Measurements from ENCODE around the gene FHIT.

Gene FHIT

GRCh38 chr3:60585918-60586317 is 665.3 kb downstream of the FHIT start:
- intact Hi-C loops (cut with DNase I; ENCODE audit: low total_unique reads), result no loop called here
- H3K36me3 ChIP-seq, result no peaks in the 10 kb centered on the region
- no peak for TF ChIP-seq CTCF (IDR thresholded peaks at IDR 0.05)
- no peaks in the 10 kb centered on the region for H3K4me1 ChIP-seq
- H3K4me3 ChIP-seq, result no peak overlapping the region
- no peaks in the 10 kb centered on the region for H3K9me3 ChIP-seq
- DNase-seq, result no peak
- H3K27ac ChIP-seq, result no peak overlapping the region
- no peaks in the 10 kb centered on the region for H3K27me3 ChIP-seq

- intact Hi-C loops (cut with DNase I; ENCODE audit: low total_unique reads), result no loop called here
- TF ChIP-seq CTCF (IDR thresholded peaks at IDR 0.05), result no peak
Observed at GRCh38 chr3:60584250-60584649, 667.0 kb downstream of the FHIT start.

GRCh38 chr3:60582288-60582687 is 669.0 kb downstream of the FHIT start:
- intact Hi-C loops (cut with DNase I; ENCODE audit: low total_unique reads), result no loop called here
- Histone ChIP-seq H3K36me3 (no peaks in the 10 kb centered on the region), H3K9me3 (no peaks in the 10 kb centered on the region), H3K4me3 (no peak overlapping the region), H3K4me1 (no peaks in the 10 kb centered on the region), H3K27ac (no peak overlapping the region), H3K27me3 (no peaks in the 10 kb centered on the region)
- DNase-seq, result no peak
- TF ChIP-seq CTCF (IDR thresholded peaks at IDR 0.05), result peak; percentile 33 to 40

More at GRCh38 chr3:60584250-60584649, 667.0 kb downstream of the FHIT start:
- Histone ChIP-seq H3K27me3 (no peaks in the 10 kb centered on the region), H3K36me3 (no peaks in the 10 kb centered on the region), H3K4me1 (no peaks in the 10 kb centered on the region), H3K9me3 (no peaks in the 10 kb centered on the region), H3K27ac (no peak overlapping the region), H3K4me3 (no peak overlapping the region)
- DNase-seq, result no peak

GRCh38 chr3:60580809-60581208 is 670.4 kb downstream of the FHIT start:
- TF ChIP-seq CTCF (IDR thresholded peaks at IDR 0.05), result no peak
- no peak for DNase-seq
- Histone ChIP-seq H3K36me3 (no peaks in the 10 kb centered on the region), H3K27me3 (no peaks in the 10 kb centered on the region), H3K4me3 (no peak overlapping the region), H3K27ac (no peak overlapping the region), H3K9me3 (no peaks in the 10 kb centered on the region), H3K4me1 (no peaks in the 10 kb centered on the region)
- intact Hi-C loops (cut with DNase I; ENCODE audit: low total_unique reads), result no loop called here

- DNase-seq, result no peak
- TF ChIP-seq CTCF (IDR thresholded peaks at IDR 0.05), result no peak
- Histone ChIP-seq H3K27ac (no peak overlapping the region), H3K36me3 (no peaks in the 10 kb centered on the region), H3K4me3 (no peak overlapping the region), H3K4me1 (no peaks in the 10 kb centered on the region), H3K27me3 (no peaks in the 10 kb centered on the region), H3K9me3 (no peaks in the 10 kb centered on the region)
- intact Hi-C loops (cut with DNase I; ENCODE audit: low total_unique reads), result no loop called here
Observed at GRCh38 chr3:60579734-60580133, 671.5 kb downstream of the FHIT start.

GRCh38 chr3:60578936-60579335 is 672.3 kb downstream of the FHIT start:
- no peaks in the 10 kb centered on the region for H3K27me3 ChIP-seq
- no peaks in the 10 kb centered on the region for H3K4me1 ChIP-seq
- no peaks in the 10 kb centered on the region for H3K36me3 ChIP-seq
- no peak overlapping the region for H3K4me3 ChIP-seq
- H3K27ac ChIP-seq, result no peak overlapping the region
- no peak for TF ChIP-seq CTCF (IDR thresholded peaks at IDR 0.05)
- intact Hi-C loops (cut with DNase I; ENCODE audit: low total_unique reads), result no loop called here
- DNase-seq, result no peak
- no peaks in the 10 kb centered on the region for H3K9me3 ChIP-seq

All from tibial artery (tissue), 4 donors.